ENCODE data around the gene PRPSAP1. TPM values are rescaled to one million over a fixed set of nuclear protein-coding genes. Genes with fewer than 3 reads are reported as not detected.
"Not testable (repeated sequence)": the region's sequence is repeated elsewhere in the genome, so short reads cannot be mapped to it uniquely, and the experiment has no call there.

The PRPSAP1 gene
- polyA plus RNA-seq, 4 donors: 32.2 to 46.7 (median 33.7) TPM

- 95 to 96% (median 95%) methylated on average over 11 of the region's 11 CpGs for WGBS, 3 donors
- H3K4me3 ChIP-seq (ENCODE audit: low read depth in 1 of 3, low read length in 3 of 3); H3K27me3 ChIP-seq (ENCODE audit: control insufficient read depth in 3 of 3, insufficient read depth in 3 of 3, low read length in 3 of 3); DNase-seq; H3K4me1 ChIP-seq (ENCODE audit: control insufficient read depth in 3 of 3, insufficient read depth in 2 of 3, low read depth in 1 of 3, low read length in 2 of 3); H3K27ac ChIP-seq (ENCODE audit: low read depth in 1 of 3, low read length in 2 of 3); FAIRE-seq; H3K9me3 ChIP-seq (ENCODE audit: control insufficient read depth in 2 of 2, insufficient read depth in 1 of 2, low read depth in 1 of 2, low read length in 1 of 2): not testable (repeated sequence)
- peaks cover 0 to 63% (median 4%) of the 10 kb centered on the region in 3 donors for H3K36me3 ChIP-seq (ENCODE audit: control insufficient read depth in 3 of 3, insufficient read depth in 2 of 3, low read depth in 1 of 3, low read length in 3 of 3)
Observed at GRCh38 chr17:76346936-76347335, 6.8 kb downstream of the PRPSAP1 start.

GRCh38 chr17:76345377-76345974, 8.2 kb downstream of the PRPSAP1 start:
- Histone ChIP-seq H3K4me3 (ENCODE audit: low read depth in 1 of 3, low read length in 3 of 3) (no peak overlapping the region), H3K9me3 (ENCODE audit: control insufficient read depth in 2 of 2, insufficient read depth in 1 of 2, low read depth in 1 of 2, low read length in 1 of 2) (no peaks in the 10 kb centered on the region), H3K27ac (ENCODE audit: low read depth in 1 of 3, low read length in 2 of 3) (no peak overlapping the region), H3K27me3 (ENCODE audit: control insufficient read depth in 3 of 3, insufficient read depth in 3 of 3, low read length in 3 of 3) (no peaks in the 10 kb centered on the region), H3K4me1 (ENCODE audit: control insufficient read depth in 3 of 3, insufficient read depth in 2 of 3, low read depth in 1 of 3, low read length in 2 of 3) (no peaks in the 10 kb centered on the region), H3K36me3 (ENCODE audit: control insufficient read depth in 3 of 3, insufficient read depth in 2 of 3, low read depth in 1 of 3, low read length in 3 of 3) (peaks cover 0 to 66% (median 5%) of the 10 kb centered on the region in 3 donors)
- no peak for FAIRE-seq
- no peak for DNase-seq
- 91 to 97% (median 94%) methylated on average over 14 of the region's 14 CpGs for WGBS, 3 donors

GRCh38 chr17:76343106-76343505, 10.6 kb downstream of the PRPSAP1 start:
- H3K4me1 ChIP-seq (ENCODE audit: control insufficient read depth in 3 of 3, insufficient read depth in 2 of 3, low read depth in 1 of 3, low read length in 2 of 3): no peaks in the 10 kb centered on the region
- H3K27ac ChIP-seq (ENCODE audit: low read depth in 1 of 3, low read length in 2 of 3): no peak overlapping the region
- no peaks in the 10 kb centered on the region for H3K27me3 ChIP-seq (ENCODE audit: control insufficient read depth in 3 of 3, insufficient read depth in 3 of 3, low read length in 3 of 3)
- 93 to 95% (median 95%) methylated on average over 7 of the region's 7 CpGs for WGBS, 3 donors
- FAIRE-seq (no peak), DNase-seq (no peak)
- H3K9me3 ChIP-seq (ENCODE audit: control insufficient read depth in 2 of 2, insufficient read depth in 1 of 2, low read depth in 1 of 2, low read length in 1 of 2): no peaks in the 10 kb centered on the region
- peaks cover 0 to 63% (median 5%) of the 10 kb centered on the region in 3 donors for H3K36me3 ChIP-seq (ENCODE audit: control insufficient read depth in 3 of 3, insufficient read depth in 2 of 3, low read depth in 1 of 3, low read length in 3 of 3)
- no peak overlapping the region for H3K4me3 ChIP-seq (ENCODE audit: low read depth in 1 of 3, low read length in 3 of 3)

DNA sequence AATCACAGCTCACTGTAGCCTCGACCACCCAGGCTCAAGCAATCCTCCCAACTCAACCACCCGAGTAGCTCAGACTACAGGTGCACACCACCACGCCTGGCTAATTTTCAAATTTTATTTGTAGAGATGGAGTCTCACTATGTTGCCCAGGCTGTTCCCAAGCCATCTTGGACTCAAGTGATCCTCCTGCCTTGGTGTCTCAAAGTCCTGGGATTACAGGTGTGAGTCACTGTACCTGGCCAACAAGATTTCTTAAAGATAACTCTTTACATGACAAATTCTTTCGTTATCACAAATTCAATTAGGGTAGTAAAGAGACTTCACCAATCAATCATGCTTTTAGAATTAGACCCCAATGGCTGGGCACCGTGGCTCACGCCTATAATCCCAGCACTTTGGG, 12.4 kb downstream of the PRPSAP1 start:
- Histone ChIP-seq H3K4me1 (ENCODE audit: control insufficient read depth in 3 of 3, insufficient read depth in 2 of 3, low read depth in 1 of 3, low read length in 2 of 3) (no peaks in the 10 kb centered on the region), H3K36me3 (ENCODE audit: control insufficient read depth in 3 of 3, insufficient read depth in 2 of 3, low read depth in 1 of 3, low read length in 3 of 3) (peaks cover 0 to 49% (median 5%) of the 10 kb centered on the region in 3 donors), H3K9me3 (ENCODE audit: control insufficient read depth in 2 of 2, insufficient read depth in 1 of 2, low read depth in 1 of 2, low read length in 1 of 2) (no peaks in the 10 kb centered on the region), H3K27ac (ENCODE audit: low read depth in 1 of 3, low read length in 2 of 3) (no peak overlapping the region), H3K27me3 (ENCODE audit: control insufficient read depth in 3 of 3, insufficient read depth in 3 of 3, low read length in 3 of 3) (no peaks in the 10 kb centered on the region), H3K4me3 (ENCODE audit: low read depth in 1 of 3, low read length in 3 of 3) (no peak overlapping the region)
- DNase-seq (peak in 1 of 2 donors; percentile 36), FAIRE-seq (no peak)
- 90 to 92% (median 91%) methylated on average over 6 of the region's 6 CpGs for WGBS, 3 donors

DNA sequence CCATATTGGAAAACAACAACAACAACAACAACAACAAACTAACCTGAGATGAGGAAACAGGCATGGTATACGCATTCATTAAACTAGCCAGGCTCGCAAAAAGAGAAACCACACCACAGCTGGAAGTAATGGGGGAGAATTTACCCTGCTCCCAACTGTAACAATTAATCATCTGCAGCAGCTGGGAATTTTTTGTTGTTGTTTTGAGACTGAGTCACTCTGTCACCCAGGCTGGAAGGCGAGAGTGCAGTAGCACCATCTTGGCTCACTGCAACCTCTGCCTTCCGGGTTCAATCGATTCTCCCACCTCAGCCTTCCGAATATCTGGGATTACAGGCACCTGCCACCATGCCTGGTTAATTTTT, 16.3 kb downstream of the PRPSAP1 start:
- Histone ChIP-seq H3K4me1 (ENCODE audit: control insufficient read depth in 3 of 3, insufficient read depth in 2 of 3, low read depth in 1 of 3, low read length in 2 of 3) (no peaks in the 10 kb centered on the region), H3K36me3 (ENCODE audit: control insufficient read depth in 3 of 3, insufficient read depth in 2 of 3, low read depth in 1 of 3, low read length in 3 of 3) (peaks cover 0 to 23% (median 2%) of the 10 kb centered on the region in 3 donors), H3K27ac (ENCODE audit: low read depth in 1 of 3, low read length in 2 of 3) (no peak overlapping the region), H3K27me3 (ENCODE audit: control insufficient read depth in 3 of 3, insufficient read depth in 3 of 3, low read length in 3 of 3) (no peaks in the 10 kb centered on the region), H3K4me3 (ENCODE audit: low read depth in 1 of 3, low read length in 3 of 3) (no peak overlapping the region), H3K9me3 (ENCODE audit: control insufficient read depth in 2 of 2, insufficient read depth in 1 of 2, low read depth in 1 of 2, low read length in 1 of 2) (no peaks in the 10 kb centered on the region)
- FAIRE-seq (no peak), DNase-seq (no peak)
- 79 to 93% (median 91%) methylated on average over 6 of the region's 6 CpGs for WGBS, 3 donors

DNA sequence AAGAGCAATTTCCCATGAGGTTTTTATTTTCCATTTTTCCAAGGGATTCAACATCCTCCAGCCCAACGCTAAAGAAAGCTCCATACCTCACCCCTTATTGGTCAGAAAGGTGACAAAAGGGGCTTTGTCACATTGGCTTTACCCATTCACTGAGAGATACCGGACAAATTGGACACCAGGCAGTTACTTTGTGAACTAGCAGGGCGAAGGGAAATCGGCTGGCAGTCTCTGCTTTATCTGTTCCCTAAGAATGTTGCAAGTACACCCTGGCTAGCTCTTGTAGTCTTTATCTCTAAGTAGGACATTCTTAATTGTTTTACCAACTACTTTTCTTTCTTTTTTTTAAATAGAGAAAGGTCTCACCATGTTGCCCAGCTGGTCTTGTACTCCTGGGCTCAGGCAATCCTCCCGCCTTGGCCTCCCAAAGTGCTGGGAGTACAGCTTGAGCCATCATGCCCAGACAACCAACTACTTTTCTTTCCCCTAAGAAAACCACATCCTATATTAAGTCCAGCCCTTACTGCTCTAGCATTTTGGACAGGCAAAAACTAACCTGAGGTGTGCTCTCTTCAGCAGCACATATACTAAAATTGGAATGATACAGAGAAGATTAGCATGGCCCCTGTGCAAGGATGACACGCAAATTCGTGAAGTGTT, 16.8 kb downstream of the PRPSAP1 start:
- H3K4me3 ChIP-seq (ENCODE audit: low read depth in 1 of 3, low read length in 3 of 3): no peak overlapping the region
- H3K36me3 ChIP-seq (ENCODE audit: control insufficient read depth in 3 of 3, insufficient read depth in 2 of 3, low read depth in 1 of 3, low read length in 3 of 3): peaks cover 0 to 23% (median 2%) of the 10 kb centered on the region in 3 donors
- H3K9me3 ChIP-seq (ENCODE audit: control insufficient read depth in 2 of 2, insufficient read depth in 1 of 2, low read depth in 1 of 2, low read length in 1 of 2): no peaks in the 10 kb centered on the region
- H3K27me3 ChIP-seq (ENCODE audit: control insufficient read depth in 3 of 3, insufficient read depth in 3 of 3, low read length in 3 of 3): no peaks in the 10 kb centered on the region
- no peaks in the 10 kb centered on the region for H3K4me1 ChIP-seq (ENCODE audit: control insufficient read depth in 3 of 3, insufficient read depth in 2 of 3, low read depth in 1 of 3, low read length in 2 of 3)
- DNase-seq (no peak), FAIRE-seq (no peak)
- no peak overlapping the region for H3K27ac ChIP-seq (ENCODE audit: low read depth in 1 of 3, low read length in 2 of 3)
- WGBS, 3 donors: 94 to 95% (median 94%) methylated on average over 7 of the region's 7 CpGs

GRCh38 chr17:76335716-76336381, 17.9 kb downstream of the PRPSAP1 start:
- no peaks in the 10 kb centered on the region for H3K27me3 ChIP-seq (ENCODE audit: control insufficient read depth in 3 of 3, insufficient read depth in 3 of 3, low read length in 3 of 3)
- peaks cover 0 to 19% (median 0%) of the 10 kb centered on the region in 3 donors for H3K36me3 ChIP-seq (ENCODE audit: control insufficient read depth in 3 of 3, insufficient read depth in 2 of 3, low read depth in 1 of 3, low read length in 3 of 3)
- FAIRE-seq: no peak
- DNase-seq: no peak
- H3K9me3 ChIP-seq (ENCODE audit: control insufficient read depth in 2 of 2, insufficient read depth in 1 of 2, low read depth in 1 of 2, low read length in 1 of 2): no peaks in the 10 kb centered on the region
- no peaks in the 10 kb centered on the region for H3K4me1 ChIP-seq (ENCODE audit: control insufficient read depth in 3 of 3, insufficient read depth in 2 of 3, low read depth in 1 of 3, low read length in 2 of 3)
- WGBS, 3 donors: 97 to 98% (median 98%) methylated on average over 9 of the region's 9 CpGs
- no peak overlapping the region for H3K4me3 ChIP-seq (ENCODE audit: low read depth in 1 of 3, low read length in 3 of 3)
- H3K27ac ChIP-seq (ENCODE audit: low read depth in 1 of 3, low read length in 2 of 3): no peak overlapping the region

- Histone ChIP-seq H3K4me3 (ENCODE audit: low read depth in 1 of 3, low read length in 3 of 3) (no peak overlapping the region), H3K36me3 (ENCODE audit: control insufficient read depth in 3 of 3, insufficient read depth in 2 of 3, low read depth in 1 of 3, low read length in 3 of 3) (peaks cover 0 to 24% (median 7%) of the 10 kb centered on the region in 3 donors), H3K9me3 (ENCODE audit: control insufficient read depth in 2 of 2, insufficient read depth in 1 of 2, low read depth in 1 of 2, low read length in 1 of 2) (no peaks in the 10 kb centered on the region), H3K27me3 (ENCODE audit: control insufficient read depth in 3 of 3, insufficient read depth in 3 of 3, low read length in 3 of 3) (no peaks in the 10 kb centered on the region), H3K27ac (ENCODE audit: low read depth in 1 of 3, low read length in 2 of 3) (no peak overlapping the region), H3K4me1 (ENCODE audit: control insufficient read depth in 3 of 3, insufficient read depth in 2 of 3, low read depth in 1 of 3, low read length in 2 of 3) (no peaks in the 10 kb centered on the region)
- whole genome bisulfite sequencing, 3 donors: 87 to 95% (median 91%) methylated on average over 11 of the region's 11 CpGs
- DNase-seq: no peak
- no peak for FAIRE-seq
Observed at GRCh38 chr17:76333673-76334505, 19.8 kb downstream of the PRPSAP1 start.

Data from small intestine (tissue), 7 donors.